Lung microvascular endothelial cell (primary cell): ENCODE measurements around the gene SPOCK2. TPM values are rescaled to one million over a fixed set of nuclear protein-coding genes. Genes with fewer than 3 reads are reported as not detected.
A peak's percentile ranks its signal among the peaks of the same experiment; 100 is the strongest.
"Not testable (repeated sequence)": the region's sequence is repeated elsewhere in the genome, so short reads cannot be mapped to it uniquely, and the experiment has no call there.

Experiments
- DNase-seq, 2 donors: peaks; one replicate each; pipeline versions ENCODE4 v3.0.0 to v3.0.0-alpha.2; 2010; ENCODE audit warnings: low read depth in 2 of 2
- total RNA-seq: library from RNA; depleted of rRNA; stranded (reverse); fragments of >200 nt; gene quantifications from 2 replicates; pipeline ENCODE4 v1.2.1, GENCODE V29; 2014

SPOCK2 gene
- total RNA-seq, 1 donor from 2014 or later, result 3.0 TPM

DNA sequence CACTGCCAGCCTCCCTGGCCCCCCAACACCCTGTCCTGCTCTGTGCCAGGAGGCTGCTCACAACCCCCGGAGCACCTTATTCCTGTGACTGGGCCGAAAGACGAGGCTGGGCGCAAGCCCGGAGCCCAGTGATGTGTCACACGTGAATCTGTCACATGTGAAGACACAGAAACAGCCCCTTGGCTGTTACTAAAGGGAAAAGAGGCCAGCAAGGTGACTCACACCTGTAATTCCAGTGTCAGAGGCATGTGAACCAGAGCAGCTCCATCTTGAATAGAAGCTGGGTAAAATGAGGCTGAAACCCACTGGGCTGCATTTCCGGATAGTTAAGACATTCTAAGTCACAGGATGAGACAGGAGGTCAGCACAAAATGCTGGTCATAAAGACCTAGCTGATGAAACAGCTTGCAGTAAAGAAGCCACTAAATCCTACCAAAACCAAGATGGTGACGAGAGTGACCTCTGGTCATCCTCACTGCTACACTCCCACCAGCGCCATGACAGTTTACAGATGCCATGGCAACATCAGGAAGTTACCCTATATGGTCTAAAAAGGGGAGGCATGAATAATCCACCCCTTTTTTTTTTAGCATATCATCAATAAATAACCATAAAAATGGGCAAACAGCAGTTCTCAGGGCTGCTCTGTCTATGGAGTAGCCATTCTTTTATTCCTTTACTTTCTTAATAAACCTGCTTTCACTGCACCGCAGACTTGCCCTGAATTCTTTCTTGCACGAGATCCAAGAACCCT is 55.8 kb downstream of the SPOCK2 start:
- not testable (repeated sequence) for DNase-seq

DNA sequence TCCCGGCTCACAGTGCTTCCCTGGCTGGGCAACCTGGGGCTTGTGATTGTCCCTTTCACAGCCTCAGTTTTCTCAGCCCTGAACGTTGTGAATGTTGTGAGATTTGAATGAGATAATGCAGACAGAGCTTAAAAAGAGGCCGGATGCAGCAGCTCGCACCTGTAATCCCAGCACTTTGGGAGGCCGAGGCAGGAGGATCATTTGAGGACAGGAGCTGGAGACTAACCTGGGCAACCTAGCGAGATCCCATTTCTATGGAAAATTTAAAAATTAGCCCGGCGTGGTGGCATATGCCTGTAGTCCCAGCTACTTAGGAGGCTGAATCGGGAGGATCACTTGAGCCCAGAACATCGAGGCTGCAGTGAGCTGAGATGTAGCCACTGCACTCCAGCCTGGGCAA is 56.6 kb downstream of the SPOCK2 start:
- DNase-seq, result no peak

DNA sequence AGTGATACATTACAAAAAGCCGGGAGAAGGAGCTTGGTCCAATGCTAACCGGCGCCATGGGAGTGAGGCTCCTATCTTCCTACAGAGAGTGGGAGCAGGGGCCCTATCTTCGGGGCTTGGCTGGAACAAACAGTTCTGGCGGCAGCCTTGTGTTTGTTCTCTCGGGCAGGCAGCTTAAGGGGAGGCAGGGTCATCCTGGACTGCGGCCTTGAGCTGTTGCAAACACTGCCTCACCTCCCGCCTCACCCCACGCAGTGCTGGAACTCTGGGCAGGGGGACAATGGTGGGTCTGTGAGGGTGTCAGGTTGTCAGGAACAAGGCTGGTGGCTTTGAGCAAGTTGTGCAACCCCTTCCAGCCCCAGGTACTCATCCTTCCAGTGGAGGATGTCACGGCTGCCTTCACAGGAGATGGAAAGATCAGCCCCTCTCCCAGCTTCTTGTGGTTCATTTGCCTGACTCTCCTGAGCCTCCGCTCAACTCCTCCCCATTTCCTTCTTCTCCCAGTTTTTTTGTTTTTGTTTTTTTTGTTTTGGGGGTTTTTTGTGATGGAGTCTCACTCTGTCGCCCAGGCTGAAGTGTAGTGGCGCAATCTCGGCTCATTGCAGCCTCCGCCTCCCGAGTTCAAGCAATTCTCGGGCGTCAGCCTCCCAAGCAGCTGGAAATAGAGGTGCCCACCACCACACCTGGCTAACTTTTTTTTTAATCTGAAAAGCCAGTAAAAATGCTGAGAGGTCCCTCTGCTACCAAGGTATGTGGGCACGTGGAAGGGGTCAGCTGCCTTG is 57.4 kb downstream of the SPOCK2 start:
- no peak for DNase-seq

DNA sequence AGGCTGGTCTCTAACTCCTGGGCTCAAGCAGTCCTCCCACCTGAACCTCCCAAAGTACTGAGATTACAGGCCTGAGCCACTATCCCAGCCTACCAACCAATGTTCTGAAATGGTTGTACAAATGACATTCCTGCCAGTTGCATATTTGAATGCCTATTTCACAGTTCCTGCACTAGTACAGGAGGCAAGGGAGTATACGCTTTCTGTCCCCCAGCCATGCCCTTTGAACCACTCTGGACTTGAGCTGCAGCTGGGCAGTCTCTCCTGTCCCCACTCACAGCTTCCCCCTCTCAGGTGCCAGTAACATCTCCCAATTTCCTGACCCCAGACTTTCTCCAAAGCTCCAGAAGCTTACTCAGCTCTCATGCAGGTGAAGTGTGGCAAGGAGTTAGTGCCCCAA is 58.9 kb downstream of the SPOCK2 start:
- no peak for DNase-seq

DNA sequence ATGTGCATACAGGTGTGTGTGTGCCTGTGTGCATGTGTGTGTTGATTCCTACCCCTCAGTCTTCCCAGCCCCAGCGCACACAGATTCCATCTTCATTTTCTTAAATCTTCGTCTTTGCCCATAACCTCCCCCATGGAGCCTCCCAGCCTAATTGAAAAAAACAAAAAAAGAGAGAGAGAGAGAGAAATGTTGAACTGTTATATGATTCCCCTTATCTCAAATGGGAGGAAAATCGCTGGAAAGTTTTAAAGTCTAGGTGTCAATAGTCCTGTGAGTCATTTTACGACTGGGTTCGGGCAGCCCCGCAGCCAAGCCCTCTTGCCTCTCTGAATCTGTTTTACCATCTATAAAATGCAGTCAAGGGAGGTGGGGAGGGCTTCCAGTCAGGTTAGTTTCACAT is 60.9 kb downstream of the SPOCK2 start:
- no peak for DNase-seq

DNA sequence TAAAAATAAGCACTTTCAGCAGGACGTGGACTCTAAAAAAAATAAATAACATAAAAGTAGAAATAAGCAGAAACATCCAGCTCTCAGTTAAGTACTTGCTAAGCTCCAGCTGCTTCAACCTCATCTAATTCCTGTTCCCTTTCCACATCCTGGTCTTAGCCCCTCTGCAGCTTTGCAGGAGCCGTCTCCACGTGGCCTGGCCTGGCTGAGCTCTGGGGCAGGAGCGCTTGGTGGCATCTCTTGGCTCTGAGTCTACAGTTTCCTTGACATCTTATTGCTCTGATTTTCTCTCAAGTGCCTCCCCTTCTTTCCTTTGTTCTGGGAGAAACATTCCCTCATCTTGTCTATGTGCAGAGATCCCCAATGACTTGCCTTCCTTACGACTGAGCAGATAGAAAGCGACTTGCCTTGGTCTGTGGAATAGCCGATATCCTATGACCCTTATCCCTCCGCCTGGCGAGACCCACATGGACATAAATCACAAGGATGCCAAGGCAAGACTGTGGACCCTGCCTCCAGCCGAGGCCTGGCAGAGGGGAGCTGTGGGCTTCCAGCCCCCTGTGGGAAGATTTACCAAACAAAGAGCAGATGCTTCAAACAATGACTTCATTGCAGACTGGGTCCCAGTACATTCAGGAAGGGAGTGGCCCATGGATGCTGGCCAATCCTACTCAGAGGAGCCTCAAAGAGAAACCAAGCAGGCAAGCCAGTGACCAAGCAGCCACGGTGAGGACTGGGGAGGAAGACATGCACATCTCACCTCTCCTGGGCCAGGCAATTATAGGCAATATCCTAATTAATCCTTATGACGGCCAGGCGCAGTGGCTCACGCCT is 61.9 kb downstream of the SPOCK2 start:
- peak in 1 of 2 donors; percentile 40 for DNase-seq

DNA sequence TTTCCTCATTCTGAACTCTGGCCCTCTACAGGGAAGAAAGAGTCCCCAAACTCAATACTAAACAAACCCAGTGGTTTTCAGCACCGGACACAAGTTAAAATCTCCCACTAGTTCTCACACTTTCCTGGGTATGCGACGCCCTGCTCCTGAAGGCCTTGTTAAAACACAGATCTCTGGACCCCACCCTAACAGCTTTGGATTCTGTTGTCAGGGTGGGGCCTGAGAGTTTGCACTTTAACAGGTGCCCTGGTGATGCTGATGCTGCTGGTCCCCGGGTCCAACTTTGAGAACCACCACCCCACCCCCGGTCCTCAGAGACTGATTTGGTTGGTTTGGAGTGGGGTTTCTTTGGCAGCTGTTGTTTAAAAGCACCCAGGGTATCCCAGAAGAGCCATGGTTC is 62.5 kb downstream of the SPOCK2 start:
- no peak for DNase-seq

DNA sequence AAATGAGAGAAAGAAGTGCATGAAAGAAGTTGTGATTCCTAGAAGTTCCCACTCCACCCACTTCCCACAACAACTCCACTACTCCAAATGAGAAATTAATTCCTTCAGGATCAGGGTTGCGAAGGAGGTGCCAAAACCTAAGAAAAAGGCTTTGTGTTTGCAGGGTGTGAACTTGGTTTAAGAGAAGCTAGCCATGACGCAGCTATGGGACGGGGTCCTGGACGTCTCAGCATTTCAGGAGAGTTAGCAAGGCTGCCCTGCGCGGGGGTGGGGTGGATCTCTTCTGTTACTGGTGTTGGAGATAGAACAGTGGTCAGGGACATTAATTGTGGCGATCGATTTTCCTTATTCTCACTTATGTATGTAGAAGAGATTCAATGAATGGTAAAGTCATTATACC is 63.0 kb downstream of the SPOCK2 start:
- DNase-seq, result no peak

DNA sequence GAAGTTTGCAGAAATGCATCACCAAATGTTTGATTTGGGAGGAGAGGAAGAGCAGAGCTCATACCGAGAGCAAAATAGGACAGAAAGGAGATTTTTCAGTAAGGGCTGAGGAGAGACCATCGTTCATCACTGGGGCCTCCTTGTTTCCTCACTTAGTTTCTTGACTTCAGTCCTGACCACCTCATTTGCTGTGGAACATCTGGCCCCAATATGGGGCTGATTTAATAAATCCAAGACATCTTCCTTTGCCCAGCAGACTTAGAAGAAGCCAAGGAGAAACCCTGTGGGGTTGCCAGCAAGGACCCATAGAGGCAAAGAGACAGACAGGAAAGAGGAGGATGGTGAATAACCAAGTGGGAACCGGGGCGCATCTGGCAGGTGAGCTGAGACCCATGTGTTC is 63.8 kb downstream of the SPOCK2 start:
- no peak for DNase-seq

DNA sequence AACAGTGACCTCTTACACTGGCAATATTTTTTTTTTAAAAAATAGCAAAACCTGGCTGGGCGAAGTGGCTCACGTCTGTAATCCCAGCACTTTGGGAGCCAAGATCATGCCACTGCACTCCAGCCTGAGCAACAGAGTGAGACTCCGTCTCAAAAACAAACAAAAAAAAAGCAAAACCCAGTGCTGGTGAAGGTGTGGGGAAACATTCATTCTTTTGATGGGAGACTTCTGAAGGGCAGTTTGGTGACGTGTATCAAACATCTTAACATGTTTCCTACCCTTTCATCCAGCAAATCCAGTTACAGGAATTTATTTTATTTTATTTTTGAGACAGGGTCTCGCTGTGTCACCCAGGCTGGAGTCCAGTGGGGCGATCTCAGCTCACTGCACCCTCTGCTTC is 66.1 kb downstream of the SPOCK2 start:
- DNase-seq, result no peak

DNA sequence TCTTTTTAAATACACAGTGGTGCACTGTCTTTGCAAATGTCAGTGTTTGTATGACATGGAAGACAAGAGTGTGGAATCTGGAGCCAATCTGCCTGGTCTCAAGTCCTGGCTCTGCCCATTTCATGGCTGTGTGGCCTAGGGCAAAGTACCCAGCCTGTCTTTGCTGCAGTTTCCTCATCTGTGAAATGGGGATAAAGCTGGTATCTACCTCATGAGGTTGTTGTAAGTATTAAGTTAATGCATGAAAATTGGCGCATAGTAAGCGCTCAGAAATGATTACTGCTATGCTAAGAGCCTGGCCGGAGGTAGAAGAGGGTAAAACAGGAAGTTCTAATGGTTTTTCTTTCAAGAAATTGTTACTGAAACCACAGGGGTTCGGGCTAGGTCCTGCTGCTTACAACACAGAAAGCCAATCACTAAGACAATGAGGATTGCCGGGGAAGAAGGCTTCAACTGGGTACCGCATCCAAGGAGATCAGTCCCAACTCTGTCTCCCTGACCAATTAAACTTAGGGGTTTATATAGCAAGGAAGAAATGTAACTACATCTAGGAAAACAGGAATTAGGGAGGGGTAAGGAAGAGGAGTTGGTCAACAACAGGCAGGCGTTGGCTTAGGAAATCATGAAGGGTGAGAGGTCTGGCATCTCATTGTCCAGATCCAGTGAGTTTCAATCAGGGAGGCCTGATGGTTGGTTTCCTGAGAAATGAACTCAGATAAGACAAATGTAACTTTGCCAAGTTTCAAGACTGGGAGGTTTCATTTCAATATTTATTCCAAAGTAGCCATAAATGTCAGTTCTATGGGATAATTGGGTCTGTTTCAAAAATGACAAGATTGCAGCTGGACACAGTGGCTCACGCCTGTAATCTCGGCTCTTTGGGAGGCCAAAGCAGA is 67.2 kb downstream of the SPOCK2 start:
- DNase-seq, result peak; percentile 18 to 48

DNA sequence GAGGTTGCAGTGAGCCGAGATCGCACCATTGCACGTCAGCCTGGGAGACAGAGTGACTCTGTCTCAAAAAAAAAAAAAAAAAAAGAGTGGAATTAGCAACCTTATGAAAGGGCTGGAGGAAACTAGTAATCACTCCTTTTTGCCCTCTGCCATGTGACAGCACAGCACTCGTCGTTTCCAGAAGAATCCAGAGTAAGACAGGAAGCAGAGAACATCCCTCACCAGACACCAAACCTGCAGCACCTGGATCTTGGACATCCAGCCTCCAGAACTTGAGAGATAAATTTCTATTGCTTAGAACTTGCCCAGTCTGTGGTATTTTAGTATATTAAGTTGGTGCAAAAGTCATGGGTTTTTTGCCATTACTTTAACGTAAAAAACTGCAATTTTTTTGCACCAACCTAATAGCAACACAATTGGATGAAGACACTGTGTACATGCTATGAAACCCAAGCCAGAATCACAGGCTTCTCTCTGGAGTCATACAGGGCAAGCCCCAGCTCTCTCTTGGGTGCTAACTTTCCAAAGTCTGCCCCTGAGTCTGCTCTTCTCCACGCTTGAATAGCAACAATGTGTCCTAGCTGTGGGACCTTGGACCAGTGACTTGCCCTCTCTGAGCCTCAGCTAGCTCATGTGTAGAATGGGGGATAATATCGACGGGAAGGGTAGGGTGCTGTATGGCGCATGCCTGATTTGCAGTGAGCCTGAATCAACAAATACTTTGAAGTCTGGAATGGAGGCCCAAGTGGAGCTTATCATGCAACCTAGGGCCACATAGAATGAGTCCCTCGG is 69.1 kb downstream of the SPOCK2 start:
- DNase-seq, result no peak

DNA sequence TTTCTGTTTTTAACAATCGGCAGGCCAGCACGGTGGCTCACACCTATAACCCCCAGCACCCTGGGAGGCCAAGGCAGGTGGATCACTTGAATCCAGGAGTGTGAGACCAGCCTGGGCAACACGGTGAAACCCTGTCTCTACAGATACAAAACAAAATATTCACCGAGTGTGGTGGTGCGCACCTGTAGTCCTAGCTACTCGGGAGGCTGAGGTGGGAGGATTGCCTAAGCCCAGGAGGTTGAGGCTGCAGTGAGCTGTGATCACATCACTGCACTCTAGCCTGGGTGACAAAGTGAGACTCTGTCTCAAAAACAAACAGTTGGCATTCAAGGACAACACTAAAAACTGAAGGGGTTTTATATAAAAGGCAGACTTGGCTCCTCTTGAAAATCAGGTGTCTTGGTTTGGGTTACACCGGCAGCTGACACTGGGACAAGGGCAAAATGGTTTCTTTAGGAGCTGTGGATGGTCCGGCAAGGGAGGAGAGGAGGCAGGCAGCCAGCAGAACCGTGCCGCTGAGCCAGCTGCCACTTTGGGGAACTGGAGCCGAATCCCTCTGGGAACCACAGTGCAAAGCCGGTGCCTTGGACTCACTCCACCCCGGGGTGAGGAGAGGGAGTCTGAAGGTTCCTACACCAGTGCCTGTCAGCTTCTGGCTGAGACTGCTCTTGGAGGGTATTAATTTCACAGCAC is 71.6 kb downstream of the SPOCK2 start:
- no peak for DNase-seq

DNA sequence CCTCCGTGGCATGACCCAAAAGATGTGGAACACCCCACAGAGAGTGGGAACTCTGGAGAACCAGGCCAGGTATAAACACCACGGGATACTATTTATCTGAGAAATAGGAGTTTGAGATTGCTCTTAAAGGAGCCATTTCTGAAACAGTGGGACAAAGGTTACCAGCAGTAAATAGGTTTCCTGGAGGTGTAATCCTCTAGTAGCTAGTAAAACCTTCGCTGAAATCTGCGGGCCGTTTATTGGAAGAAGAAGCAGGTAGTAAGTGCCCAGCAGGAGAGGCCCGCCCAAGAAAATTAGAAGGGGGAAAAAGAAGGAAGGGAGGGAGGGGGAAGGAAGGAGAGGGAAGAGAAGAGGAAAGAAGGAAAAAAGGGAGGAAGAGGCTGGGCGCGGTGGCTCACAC is 72.5 kb downstream of the SPOCK2 start:
- DNase-seq, result no peak

DNA sequence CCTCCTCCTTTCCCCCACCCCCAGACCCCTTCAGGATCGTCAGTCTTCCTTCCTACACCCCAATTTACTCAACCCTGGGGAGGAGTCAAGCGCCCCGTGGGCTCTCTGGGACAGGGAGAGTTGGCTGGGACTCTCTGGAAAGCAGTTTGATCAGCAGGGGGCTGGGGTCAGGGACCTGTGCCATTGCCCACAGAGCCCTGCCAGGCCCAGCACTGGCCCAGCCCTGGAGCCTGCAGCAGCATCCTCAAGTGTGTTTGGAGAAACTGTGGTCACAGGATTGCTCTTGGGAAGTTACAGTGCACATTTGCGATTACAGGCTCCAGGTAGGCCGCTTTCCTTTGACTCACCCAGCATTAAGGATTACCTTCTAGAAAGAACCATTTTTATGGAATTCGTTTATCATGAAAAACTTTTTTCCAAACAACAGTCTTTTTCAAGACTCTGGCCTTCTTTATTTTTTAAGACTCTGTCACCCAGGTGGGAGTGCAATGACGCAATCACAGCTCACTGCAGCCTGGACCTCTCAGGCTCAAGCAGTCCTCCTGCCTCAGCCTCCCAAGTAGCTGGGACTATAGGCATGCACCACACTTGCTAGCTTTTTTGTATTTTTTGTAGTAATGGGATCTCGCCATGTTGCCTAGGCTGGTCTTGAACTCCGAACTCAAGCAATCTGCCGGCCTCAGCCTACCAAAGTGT is 73.4 kb downstream of the SPOCK2 start:
- no peak for DNase-seq

DNA sequence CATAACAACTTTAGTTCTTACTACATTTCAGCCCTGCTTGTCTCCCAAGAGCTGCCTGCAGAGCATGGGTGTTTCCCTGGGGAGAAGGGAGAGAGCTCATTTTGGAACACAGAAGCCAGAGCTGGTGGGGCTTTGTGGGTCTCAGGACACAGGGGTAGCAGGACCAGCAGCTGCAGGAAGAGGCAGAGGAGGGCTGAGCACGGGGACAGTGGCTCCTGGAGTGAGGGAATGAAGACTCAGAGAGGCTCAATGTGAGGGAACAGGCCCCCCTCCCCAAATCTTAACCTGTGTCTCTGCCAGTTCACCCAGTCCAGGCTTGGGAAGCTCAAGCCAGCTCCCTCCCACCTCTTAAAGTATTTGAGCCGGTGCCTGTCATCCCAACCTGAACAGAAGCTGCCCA is 74.2 kb downstream of the SPOCK2 start:
- no peak for DNase-seq

DNA sequence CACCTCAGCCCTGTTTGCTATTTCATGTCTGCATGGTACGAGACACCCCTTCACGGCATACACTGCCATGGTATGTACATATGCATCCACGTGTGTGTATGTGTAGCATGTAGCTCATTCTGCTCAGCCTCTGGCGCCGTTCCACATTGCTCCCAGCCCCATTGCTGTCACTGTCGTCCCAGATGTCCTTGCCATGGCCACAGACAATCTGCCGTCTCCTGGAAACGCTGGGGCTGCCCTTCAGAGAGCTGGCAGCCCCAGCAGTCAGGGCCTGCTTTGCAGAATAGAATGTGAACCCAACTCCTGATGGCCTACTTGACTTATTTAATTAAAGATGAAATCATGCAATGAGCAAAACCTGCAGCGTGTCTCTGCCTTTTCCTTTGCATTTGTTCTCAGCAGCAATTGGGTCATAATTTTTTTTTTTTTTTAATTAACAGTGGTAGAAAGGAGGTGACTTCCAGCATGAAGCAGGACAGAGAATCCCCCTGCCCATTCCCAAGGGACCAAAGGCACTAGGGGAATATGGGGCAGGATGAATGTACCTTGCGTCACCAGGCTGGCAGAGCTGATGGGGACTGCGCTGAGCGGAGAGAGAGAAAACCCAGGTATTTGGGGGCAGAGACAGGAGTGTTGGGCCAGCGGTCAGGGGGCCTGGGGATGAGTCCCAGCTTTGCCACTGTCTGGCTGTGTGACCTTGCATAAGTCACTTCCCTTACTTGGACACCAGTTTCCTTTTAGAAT is 75.0 kb downstream of the SPOCK2 start:
- no peak for DNase-seq

DNA sequence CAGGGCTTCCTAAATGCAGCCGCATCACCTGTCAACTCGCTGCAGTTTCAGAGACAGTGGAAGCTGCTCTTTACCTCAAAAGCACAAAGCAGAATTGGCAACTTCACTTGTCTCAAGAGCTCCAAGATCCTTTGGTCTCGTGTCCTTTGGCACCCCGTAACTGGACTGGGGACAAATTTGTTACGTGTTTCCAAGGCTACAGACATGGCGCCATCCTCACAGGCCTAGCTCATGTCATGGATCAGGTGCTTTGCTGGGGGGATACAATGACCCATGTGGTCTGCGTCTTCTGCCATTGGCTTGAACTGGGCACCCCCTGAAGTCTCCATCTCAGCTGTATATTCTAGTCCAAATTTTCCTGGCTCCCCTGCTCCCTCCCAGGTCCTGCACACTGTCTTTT is 75.6 kb downstream of the SPOCK2 start:
- DNase-seq, result no peak
